Activated T-cell treated with anti-CD3 and anti-CD28 coated beads, Interleukin-2, amount 50 U/mL, for 48 hours (primary cell): Measurements from ENCODE around the gene FHOD1.
A peak's percentile ranks its signal among the peaks of the same experiment; 100 is the strongest.

Experiments
- DNase-seq, 2 experiments: peaks; one replicate each; pipeline ENCODE4 v3.0.0-alpha.2; 2020

FHOD1 gene

GRCh38 chr16:67206838-67207248 lies 40.4 kb downstream of the FHOD1 start:
- no peak for DNase-seq

- no peak for DNase-seq
Measured at GRCh38 chr16:67206129-67206837, 41.0 kb downstream of the FHOD1 start.

- no peak for DNase-seq
Measured at GRCh38 chr16:67204076-67204475, 43.2 kb downstream of the FHOD1 start.

- DNase-seq = no peak
Measured at GRCh38 chr16:67202956-67203493, 44.3 kb downstream of the FHOD1 start.

GRCh38 chr16:67202426-67202825 lies 44.9 kb downstream of the FHOD1 start:
- DNase-seq = no peak

- DNase-seq = no peak
Measured at GRCh38 chr16:67201411-67202345, 45.6 kb downstream of the FHOD1 start.

- no peak for DNase-seq
Measured at GRCh38 chr16:67200491-67200890, 46.8 kb downstream of the FHOD1 start.

- DNase-seq = no peak
Measured at GRCh38 chr16:67199808-67200198, 47.5 kb downstream of the FHOD1 start.

- DNase-seq = no peak
Measured at GRCh38 chr16:67199011-67199807, 48.1 kb downstream of the FHOD1 start, which contains the start of gene ELMO3. Gene ELMO3 (plus strand): TSS chr16:67199131. CDS start chr16:67199327, 196 bp downstream.

GRCh38 chr16:67198238-67198734 lies 49.0 kb downstream of the FHOD1 start:
- DNase-seq = peak in 1 of 2 experiments; percentile 57

GRCh38 chr16:67197704-67198103 lies 49.6 kb downstream of the FHOD1 start:
- no peak for DNase-seq

- DNase-seq = no peak
Measured at GRCh38 chr16:67196881-67197280, 50.4 kb downstream of the FHOD1 start.

GRCh38 chr16:67195676-67196075 lies 51.6 kb downstream of the FHOD1 start:
- no peak for DNase-seq

- DNase-seq = no peak
Measured at GRCh38 chr16:67194260-67194659, 53.0 kb downstream of the FHOD1 start.

GRCh38 chr16:67193536-67193935 lies 53.7 kb downstream of the FHOD1 start:
- no peak for DNase-seq

- no peak for DNase-seq
Measured at GRCh38 chr16:67192781-67193361, 54.4 kb downstream of the FHOD1 start.

GRCh38 chr16:67191995-67192681 lies 55.1 kb downstream of the FHOD1 start, which contains the start of gene E2F4:
Gene E2F4 (plus strand): TSS chr16:67192155. CDS start chr16:67192228, 73 bp downstream.
- DNase-seq = peak; percentile 92 to 94

- DNase-seq = no peak
Measured at GRCh38 chr16:67191411-67191994, 55.8 kb downstream of the FHOD1 start.

- DNase-seq = no peak
Measured at GRCh38 chr16:67190448-67191399, 56.6 kb downstream of the FHOD1 start.

- no peak for DNase-seq
Measured at GRCh38 chr16:67190041-67190440, 57.2 kb downstream of the FHOD1 start, which contains the start of gene EXOC3L1. Gene EXOC3L1 (minus strand): TSS chr16:67190136. CDS start chr16:67189676, 460 bp downstream.
